ENCODE results near the gene RNF43. TPM values are rescaled to one million over a fixed set of nuclear protein-coding genes. Genes with fewer than 3 reads are reported as not detected.

The RNF43 gene
- polyA plus RNA-seq, 1 donor from 2014 or later = not detected

DNA sequence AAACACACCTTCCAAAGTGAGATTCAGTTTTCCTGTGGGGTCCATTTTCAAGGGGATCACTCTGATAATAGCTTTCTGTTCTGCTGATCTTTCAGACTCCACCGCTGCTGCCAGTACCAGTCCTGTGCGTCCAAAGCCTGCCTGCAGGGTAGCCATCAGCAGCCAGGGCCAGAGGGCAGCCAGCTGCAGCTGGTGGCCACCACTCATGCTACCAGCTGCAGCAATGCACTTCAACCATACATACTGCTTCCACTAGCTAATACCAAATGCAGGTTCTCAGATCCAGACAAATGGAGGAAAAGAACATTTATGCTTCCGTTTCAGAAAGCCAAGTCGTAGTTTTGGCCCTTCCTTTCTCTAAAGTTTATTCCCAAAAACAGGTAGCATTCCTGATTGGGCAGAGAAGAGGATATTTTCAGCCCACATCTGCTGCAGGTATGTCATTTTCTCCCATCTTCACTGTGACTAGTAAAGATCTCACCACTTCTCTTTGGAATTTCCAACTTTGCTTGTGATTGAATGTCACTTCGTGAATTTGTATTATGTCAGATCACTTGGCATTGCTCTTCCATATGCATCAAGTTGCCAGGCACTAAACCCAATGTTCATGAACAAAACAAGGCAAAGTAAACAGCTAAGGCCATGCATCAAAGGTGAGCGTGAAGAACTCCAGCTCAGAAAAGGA is 1.8 kb downstream of the RNF43 start:
- no peaks in the 10 kb centered on the region for H3K9me3 ChIP-seq (ENCODE audit: low read length)
- H3K4me3 ChIP-seq (ENCODE audit: low read length) = no peak overlapping the region
- no peak overlapping the region for H3K27ac ChIP-seq (ENCODE audit: low read length)
- H3F3A ChIP-seq (ENCODE audit: insufficient read depth, low read length, poor library complexity, severe bottlenecking) = no peaks in the 10 kb centered on the region
- no peak overlapping the region for H3K4me2 ChIP-seq (ENCODE audit: low read length)
- no peaks in the 10 kb centered on the region for H3K27me3 ChIP-seq (ENCODE audit: insufficient read depth, low read depth, low read length)
- no peaks in the 10 kb centered on the region for H3K79me2 ChIP-seq (replicated peaks; ENCODE audit: insufficient read depth, low read length)
- H3K36me3 ChIP-seq (ENCODE audit: insufficient read depth, low read length) = no peaks in the 10 kb centered on the region
- H4K20me1 ChIP-seq (ENCODE audit: insufficient read depth) = no peaks in the 10 kb centered on the region
- no peak overlapping the region for H3K9ac ChIP-seq (ENCODE audit: low read length)
- H2AFZ ChIP-seq (ENCODE audit: low read depth, low read length) = no peak overlapping the region
- H3K9me2 ChIP-seq (ENCODE audit: insufficient read depth, low read length) = no peaks in the 10 kb centered on the region
- TF ChIP-seq, protein P1, sequence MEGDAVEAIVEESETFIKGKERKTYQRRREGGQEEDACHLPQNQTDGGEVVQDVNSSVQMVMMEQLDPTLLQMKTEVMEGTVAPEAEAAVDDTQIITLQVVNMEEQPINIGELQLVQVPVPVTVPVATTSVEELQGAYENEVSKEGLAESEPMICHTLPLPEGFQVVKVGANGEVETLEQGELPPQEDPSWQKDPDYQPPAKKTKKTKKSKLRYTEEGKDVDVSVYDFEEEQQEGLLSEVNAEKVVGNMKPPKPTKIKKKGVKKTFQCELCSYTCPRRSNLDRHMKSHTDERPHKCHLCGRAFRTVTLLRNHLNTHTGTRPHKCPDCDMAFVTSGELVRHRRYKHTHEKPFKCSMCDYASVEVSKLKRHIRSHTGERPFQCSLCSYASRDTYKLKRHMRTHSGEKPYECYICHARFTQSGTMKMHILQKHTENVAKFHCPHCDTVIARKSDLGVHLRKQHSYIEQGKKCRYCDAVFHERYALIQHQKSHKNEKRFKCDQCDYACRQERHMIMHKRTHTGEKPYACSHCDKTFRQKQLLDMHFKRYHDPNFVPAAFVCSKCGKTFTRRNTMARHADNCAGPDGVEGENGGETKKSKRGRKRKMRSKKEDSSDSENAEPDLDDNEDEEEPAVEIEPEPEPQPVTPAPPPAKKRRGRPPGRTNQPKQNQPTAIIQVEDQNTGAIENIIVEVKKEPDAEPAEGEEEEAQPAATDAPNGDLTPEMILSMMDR (IDR thresholded peaks at IDR 0.05; ENCODE audit: poor library complexity, severe bottlenecking) = no peak
- TF ChIP-seq POLR2AphosphoS5 (IDR thresholded peaks at IDR 0.05) (no peak), EZH2 (IDR thresholded peaks at IDR 0.05; ENCODE audit: borderline replicate concordance, insufficient read depth, low read length, poor library complexity, severe bottlenecking) (no peak), RAD21 (conservative IDR thresholded peaks at IDR 0.05) (no peak), EP300 (conservative IDR thresholded peaks at IDR 0.05; ENCODE audit: poor library complexity, severe bottlenecking) (no peak), TAF1 (IDR thresholded peaks at IDR 0.05; ENCODE audit: low read depth) (no peak)
- TF ChIP-seq, protein P2, sequence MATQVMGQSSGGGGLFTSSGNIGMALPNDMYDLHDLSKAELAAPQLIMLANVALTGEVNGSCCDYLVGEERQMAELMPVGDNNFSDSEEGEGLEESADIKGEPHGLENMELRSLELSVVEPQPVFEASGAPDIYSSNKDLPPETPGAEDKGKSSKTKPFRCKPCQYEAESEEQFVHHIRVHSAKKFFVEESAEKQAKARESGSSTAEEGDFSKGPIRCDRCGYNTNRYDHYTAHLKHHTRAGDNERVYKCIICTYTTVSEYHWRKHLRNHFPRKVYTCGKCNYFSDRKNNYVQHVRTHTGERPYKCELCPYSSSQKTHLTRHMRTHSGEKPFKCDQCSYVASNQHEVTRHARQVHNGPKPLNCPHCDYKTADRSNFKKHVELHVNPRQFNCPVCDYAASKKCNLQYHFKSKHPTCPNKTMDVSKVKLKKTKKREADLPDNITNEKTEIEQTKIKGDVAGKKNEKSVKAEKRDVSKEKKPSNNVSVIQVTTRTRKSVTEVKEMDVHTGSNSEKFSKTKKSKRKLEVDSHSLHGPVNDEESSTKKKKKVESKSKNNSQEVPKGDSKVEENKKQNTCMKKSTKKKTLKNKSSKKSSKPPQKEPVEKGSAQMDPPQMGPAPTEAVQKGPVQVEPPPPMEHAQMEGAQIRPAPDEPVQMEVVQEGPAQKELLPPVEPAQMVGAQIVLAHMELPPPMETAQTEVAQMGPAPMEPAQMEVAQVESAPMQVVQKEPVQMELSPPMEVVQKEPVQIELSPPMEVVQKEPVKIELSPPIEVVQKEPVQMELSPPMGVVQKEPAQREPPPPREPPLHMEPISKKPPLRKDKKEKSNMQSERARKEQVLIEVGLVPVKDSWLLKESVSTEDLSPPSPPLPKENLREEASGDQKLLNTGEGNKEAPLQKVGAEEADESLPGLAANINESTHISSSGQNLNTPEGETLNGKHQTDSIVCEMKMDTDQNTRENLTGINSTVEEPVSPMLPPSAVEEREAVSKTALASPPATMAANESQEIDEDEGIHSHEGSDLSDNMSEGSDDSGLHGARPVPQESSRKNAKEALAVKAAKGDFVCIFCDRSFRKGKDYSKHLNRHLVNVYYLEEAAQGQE (IDR thresholded peaks at IDR 0.05; ENCODE audit: borderline replicate concordance) = no peak

DNA sequence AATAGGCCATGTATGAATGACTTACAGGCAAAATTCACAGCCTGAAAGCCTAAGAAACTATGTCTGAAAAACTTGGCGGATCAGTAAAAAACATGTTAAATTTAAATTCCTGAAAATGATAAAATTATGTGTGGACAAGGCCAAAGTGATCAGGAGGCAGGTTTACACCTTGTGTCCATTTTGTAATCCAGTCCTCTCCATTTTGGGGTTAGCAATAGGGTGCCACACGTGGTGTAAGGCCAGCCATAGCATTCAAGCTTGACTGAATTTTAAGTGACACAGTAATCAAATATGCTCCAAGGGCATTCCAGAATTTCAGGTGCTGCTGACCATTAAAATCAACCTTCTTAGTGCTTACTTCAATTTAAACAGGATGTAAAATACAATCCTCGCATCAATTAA is 2.7 kb downstream of the RNF43 start:
- no peaks in the 10 kb centered on the region for H3K79me2 ChIP-seq (replicated peaks; ENCODE audit: insufficient read depth, low read length)
- H4K20me1 ChIP-seq (ENCODE audit: insufficient read depth) = no peaks in the 10 kb centered on the region
- TF ChIP-seq EP300 (conservative IDR thresholded peaks at IDR 0.05; ENCODE audit: poor library complexity, severe bottlenecking) = no peak
- TF ChIP-seq SMC3 (conservative IDR thresholded peaks at IDR 0.05; ENCODE audit: poor library complexity) = no peak
- TF ChIP-seq RAD21 (conservative IDR thresholded peaks at IDR 0.05) = no peak
- TF ChIP-seq, protein P1 (IDR thresholded peaks at IDR 0.05; ENCODE audit: poor library complexity, severe bottlenecking) = no peak
- TF ChIP-seq, protein P2 (IDR thresholded peaks at IDR 0.05; ENCODE audit: borderline replicate concordance) = no peak
- TF ChIP-seq TAF1 (IDR thresholded peaks at IDR 0.05; ENCODE audit: low read depth) = no peak
- TF ChIP-seq EZH2 (IDR thresholded peaks at IDR 0.05; ENCODE audit: borderline replicate concordance, insufficient read depth, low read length, poor library complexity, severe bottlenecking) = no peak
- TF ChIP-seq MXI1 (conservative IDR thresholded peaks at IDR 0.05; ENCODE audit: poor library complexity, severe bottlenecking) = no peak
- no peak for TF ChIP-seq POLR2AphosphoS5 (IDR thresholded peaks at IDR 0.05)
- H3K36me3 ChIP-seq (ENCODE audit: insufficient read depth, low read length) = no peaks in the 10 kb centered on the region
- no peaks in the 10 kb centered on the region for H3F3A ChIP-seq (ENCODE audit: insufficient read depth, low read length, poor library complexity, severe bottlenecking)
- H2AFZ ChIP-seq (ENCODE audit: low read depth, low read length) = no peak overlapping the region
- H3K4me3 ChIP-seq (ENCODE audit: low read length) = no peak overlapping the region
- H3K9me2 ChIP-seq (ENCODE audit: insufficient read depth, low read length) = no peaks in the 10 kb centered on the region
- H3K27ac ChIP-seq (ENCODE audit: low read length) = no peak overlapping the region
- H3K27me3 ChIP-seq (ENCODE audit: insufficient read depth, low read depth, low read length) = no peaks in the 10 kb centered on the region
- H3K4me2 ChIP-seq (ENCODE audit: low read length) = no peak overlapping the region
- H3K9me3 ChIP-seq (ENCODE audit: low read length) = no peaks in the 10 kb centered on the region
- no peak overlapping the region for H3K9ac ChIP-seq (ENCODE audit: low read length)

Data from neural cell (in vitro differentiated cells).